Omental fat pad (tissue), 4 donors: ENCODE data around the gene KCNK6. TPM values are rescaled to one million over a fixed set of nuclear protein-coding genes. Genes with fewer than 3 reads are reported as not detected.

ENCODE experiments used
- ATAC-seq: fragments of 150-250 bp; one replicate; pipeline ENCODE4 v1.9.1; 2016; ENCODE audit warnings: mild to moderate bottlenecking, moderate library complexity; ENCODE audit not compliant: low FRiP score
- DNase-seq: peaks from one replicate; pipeline ENCODE4 v3.0.0-alpha.2; 2019; ENCODE audit warnings: low spot score
- CTCF ChIP-seq, 3 donors: fragments of 450-650 bp; IDR thresholded peaks; one replicate each; pipeline ENCODE4 v1.5.1; 2016 to 2017; ENCODE audit warnings: antibody characterized with exemption in 3 of 3, mild to moderate bottlenecking in 3 of 3, moderate library complexity in 2 of 3
- total RNA-seq, 4 donors: library from RNA; depleted of rRNA; stranded (reverse); fragments of >200 nt; gene quantifications; one replicate each; pipeline ENCODE4 v1.1.0, GENCODE V29; 2016

The KCNK6 gene
- total RNA-seq, 4 donors from 2014 or later, result 4.1 to 11.4 (median 7.2) TPM

DNA sequence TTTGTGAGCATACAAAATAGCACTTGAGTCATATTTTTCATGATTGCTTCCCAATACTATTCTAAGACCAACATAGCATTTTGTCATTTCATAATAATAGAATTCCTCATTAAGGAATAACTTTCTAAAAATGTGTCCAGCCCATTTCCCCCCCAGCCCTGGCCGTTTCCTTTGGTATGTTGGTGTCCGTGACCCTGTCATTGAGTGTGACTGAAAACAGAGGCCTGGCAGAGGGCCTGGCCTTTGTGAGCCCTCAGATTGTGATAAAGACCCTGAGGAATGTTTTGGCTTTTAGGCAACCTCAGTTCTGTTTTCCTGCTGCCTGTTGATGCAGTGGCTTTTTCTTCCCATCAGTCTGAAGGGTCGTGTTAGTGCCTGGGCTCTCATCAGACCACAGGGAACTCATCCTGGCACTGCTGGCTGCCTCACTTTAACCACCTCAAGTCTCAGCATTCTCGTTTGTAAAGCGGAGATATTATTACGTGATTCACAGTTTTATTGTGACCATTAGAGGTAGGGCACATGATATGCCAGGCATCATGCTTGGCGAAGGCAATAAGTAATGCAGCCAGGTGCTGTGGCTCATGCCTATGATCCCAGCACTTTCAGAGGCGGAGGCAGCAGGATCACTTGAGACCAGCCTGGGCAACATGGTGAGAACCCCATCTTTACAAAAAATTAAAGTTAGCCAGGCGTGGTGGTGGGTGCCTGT lies 41.5 kb upstream of the KCNK6 start:
- DNase-seq (no peak), ATAC-seq (no peak)
- TF ChIP-seq CTCF (IDR thresholded peaks at IDR 0.05), result no peak

DNA sequence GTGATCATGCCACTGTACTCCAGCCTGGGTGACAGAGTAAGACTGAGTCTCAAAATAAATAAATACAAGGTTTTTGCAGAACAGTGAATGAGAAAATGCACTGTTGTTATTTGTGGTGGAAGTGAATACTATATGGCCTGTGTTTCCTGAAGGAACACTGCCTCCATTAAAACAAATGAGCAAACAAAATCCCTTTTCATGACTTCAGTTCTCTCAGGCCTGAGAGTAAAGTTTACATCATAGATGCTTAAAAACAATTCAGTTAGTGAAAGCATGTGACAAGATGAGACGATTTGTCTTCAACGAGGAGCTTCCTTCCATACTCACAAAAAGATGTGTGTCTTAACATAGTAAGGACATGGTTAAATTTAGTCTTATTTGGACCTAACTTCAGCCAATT lies 40.9 kb upstream of the KCNK6 start:
- ATAC-seq (no peak), DNase-seq (no peak)
- no peak for TF ChIP-seq CTCF (IDR thresholded peaks at IDR 0.05)

DNA sequence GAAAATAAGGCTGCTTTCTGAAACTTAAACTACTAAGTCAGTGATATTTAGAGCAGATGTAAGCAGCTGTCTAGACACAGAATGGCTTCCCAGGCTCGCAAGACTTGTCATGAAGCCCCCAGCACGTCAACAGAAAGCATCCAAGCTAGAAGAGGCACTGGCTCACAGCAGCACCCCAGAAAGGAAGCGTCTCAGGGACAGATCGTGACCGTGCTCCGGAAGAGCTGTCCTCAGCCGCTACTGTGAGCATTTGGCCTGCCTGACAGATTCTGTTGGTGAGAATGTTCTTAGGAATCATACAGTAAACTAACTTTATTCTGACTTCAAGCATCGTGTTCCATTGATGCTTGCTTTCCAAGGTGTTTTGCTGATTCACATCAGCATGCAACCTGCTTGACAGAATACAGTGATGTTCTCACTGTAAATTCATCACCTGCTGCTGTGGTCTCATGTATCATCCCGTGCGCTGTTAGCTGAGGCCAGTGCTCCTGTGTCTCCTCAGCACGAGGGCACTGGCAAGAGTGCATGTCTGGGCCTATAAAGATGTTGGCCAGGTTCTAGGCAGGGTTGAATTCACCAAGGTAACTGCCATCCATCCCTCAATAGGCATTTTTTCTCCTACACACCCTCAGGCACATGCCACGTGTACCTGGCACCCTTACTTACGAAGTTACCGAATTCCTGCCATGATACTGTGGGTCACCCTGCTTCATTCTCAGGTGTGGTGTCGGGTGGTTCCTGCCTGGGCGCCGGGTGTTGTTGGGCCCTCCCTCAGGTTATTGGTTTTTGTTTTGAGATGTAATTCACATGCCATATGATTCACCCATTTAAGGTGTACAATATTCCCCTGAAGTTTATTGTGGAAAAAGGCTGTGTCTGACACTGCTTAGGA lies 39.4 kb upstream of the KCNK6 start:
- DNase-seq, result no peak
- no peak for ATAC-seq
- TF ChIP-seq CTCF (IDR thresholded peaks at IDR 0.05), result no peak

DNA sequence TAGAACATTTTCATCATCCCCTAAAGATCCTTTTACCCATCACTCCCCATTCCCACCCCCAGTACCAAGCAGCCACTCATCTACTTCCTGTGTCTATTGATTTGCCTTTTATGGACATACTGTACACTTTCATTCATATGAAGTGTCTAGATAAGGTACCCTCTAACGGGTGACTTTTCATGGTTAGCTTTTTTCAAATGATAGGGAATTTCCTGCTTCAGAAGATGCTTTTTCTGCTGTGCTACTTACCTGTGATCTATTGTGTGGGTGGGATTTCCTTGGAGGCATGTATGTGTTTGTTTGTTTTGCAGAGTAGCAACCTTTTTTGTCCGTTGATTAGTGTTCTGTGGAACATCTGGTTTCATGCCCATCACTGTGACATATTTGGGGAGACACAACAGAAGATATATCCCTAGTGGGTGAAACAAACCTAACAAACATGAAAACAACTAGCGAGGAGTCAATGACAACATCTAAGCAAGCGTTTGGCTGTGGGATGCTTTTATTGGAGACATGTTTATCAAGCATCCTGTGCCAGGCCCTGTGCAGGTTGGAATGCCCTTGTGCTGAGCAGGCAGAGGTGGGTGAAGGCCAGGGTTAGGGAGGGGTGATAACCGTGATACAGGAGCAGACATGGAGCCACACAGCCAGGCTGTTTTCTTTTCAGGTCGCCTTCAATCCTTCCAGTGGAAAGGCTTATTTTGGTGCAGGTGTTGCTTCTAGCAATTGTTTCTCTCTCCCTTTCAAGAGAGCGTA lies 37.7 kb upstream of the KCNK6 start:
- DNase-seq (no peak), ATAC-seq (no peak)
- TF ChIP-seq CTCF (IDR thresholded peaks at IDR 0.05), result no peak

DNA sequence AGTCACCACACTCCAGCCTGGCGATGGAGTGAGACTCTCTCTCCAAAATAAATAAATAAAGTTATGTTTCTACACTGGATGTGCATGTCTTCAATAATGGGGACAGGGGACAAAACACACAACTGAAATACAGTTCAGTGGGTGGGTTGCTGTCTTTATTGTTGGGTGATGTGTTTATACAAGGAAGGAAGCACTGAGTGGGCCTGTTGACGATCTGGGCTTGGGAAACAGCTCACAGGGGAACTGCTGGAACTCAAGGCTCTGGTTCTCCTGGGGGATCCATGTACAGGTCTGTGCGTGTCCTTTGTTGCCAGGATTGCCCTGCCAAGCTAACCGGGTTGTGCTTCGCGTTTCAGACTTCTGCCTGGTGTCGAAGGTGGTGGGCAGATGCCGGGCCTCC lies 36.4 kb upstream of the KCNK6 start:
- DNase-seq (no peak), ATAC-seq (no peak)

DNA sequence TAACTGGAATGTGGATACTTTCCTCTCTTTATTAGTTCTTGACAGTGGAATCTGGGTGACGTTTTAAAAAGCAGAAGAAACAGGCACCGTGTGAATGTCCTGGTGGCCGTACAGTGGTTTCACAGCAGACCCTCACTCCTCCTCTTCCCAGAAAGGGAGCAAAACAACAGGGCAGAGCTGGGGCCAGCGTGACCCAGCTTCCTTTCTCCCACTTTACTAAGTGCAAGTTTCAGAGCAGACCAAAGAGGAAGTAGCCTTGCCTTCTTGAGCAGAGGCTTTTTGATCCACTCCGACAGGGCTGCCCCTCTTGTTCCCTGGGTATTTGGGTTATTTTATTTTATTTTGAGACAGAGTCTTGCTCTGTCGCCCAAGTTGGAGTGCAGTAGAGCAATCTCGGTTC lies 35.2 kb upstream of the KCNK6 start:
- TF ChIP-seq CTCF (IDR thresholded peaks at IDR 0.05), result no peak
- DNase-seq (no peak), ATAC-seq (no peak)

More for the DNA sequence above, 36.4 kb upstream of the KCNK6 start:
- no peak for TF ChIP-seq CTCF (IDR thresholded peaks at IDR 0.05)
